Body of pancreas (tissue), 4 donors: ENCODE measurements around the gene INTS11.

Experiments
- CTCF ChIP-seq, 7 experiments: fragments of 450-650 bp in 4 of 7; fragments of 200-600 bp in 3 of 7; sonication (generic) in 3 of 7; IDR thresholded peaks; one replicate each; pipeline ENCODE4 v1.5.1; 2016 to 2019; ENCODE audit warnings: antibody characterized with exemption in 7 of 7
- POLR2A ChIP-seq, 3 donors: fragments of 450-650 bp; IDR thresholded peaks; one replicate each; pipeline ENCODE4 v1.6.1; 2016; ENCODE audit warnings: antibody characterized with exemption in 3 of 3, mild to moderate bottlenecking in 2 of 3

GRCh38 chr1:1330366-1331067, 6.1 kb upstream of the INTS11 start:
- TF ChIP-seq CTCF (IDR thresholded peaks at IDR 0.05) = no peak
- no peak for TF ChIP-seq POLR2A (IDR thresholded peaks at IDR 0.05)
